HepG2 (cell line): Measurements from ENCODE around the gene EIF3J.
"Not testable (repeated sequence)": the region's sequence is repeated elsewhere in the genome, so short reads cannot be mapped to it uniquely, and the experiment has no call there.

Experiments
- ARNT ChIP-seq: fragments of 450-650 bp; IDR thresholded peaks from 2 replicates; pipeline ENCODE4 v1.6.1; 2017
- CTCF ChIP-seq: sonication (generic); formaldehyde crosslinking; IDR thresholded peaks from 2 replicates; pipeline ENCODE4 v1.5.0; 2020; ENCODE audit warnings: mild to moderate bottlenecking, missing genetic modification reagents, moderate library complexity
- E2F5 ChIP-seq: sonication (generic); formaldehyde crosslinking; conservative IDR thresholded peaks from 2 replicates; pipeline ENCODE4 v1.4.0; 2020; ENCODE audit warnings: missing genetic modification reagents
- EP300 ChIP-seq, 3 experiments: sonication (generic) in 1 of 3; formaldehyde crosslinking in 1 of 3; IDR thresholded peaks; 2 replicates each; pipeline versions ENCODE4 v1.5.1 to v1.6.1; 2011 to 2020; ENCODE audit warnings: low read depth in 2 of 3, low read length in 2 of 3, borderline replicate concordance in 1 of 3, improper control_type of control experiment in 1 of 3, mild to moderate bottlenecking in 1 of 3, missing genetic modification reagents in 1 of 3, moderate library complexity in 1 of 3
- MYC ChIP-seq: sonication (generic); formaldehyde crosslinking; IDR thresholded peaks from 2 replicates; pipeline ENCODE4 v1.9.0; 2021; ENCODE audit warnings: missing genetic modification reagents, borderline replicate concordance
- NCOA5 ChIP-seq: sonication (generic); formaldehyde crosslinking; IDR thresholded peaks from 2 replicates; pipeline ENCODE4 v1.4.0; 2020; ENCODE audit warnings: missing genetic modification reagents
- RFX5 ChIP-seq: IDR thresholded peaks from 2 replicates; pipeline ENCODE4 v1.6.1; 2011; ENCODE audit warnings: low read depth, low read length, improper control_type of control experiment
- SMAD3 ChIP-seq: sonication (generic); formaldehyde crosslinking; IDR thresholded peaks from 2 replicates; pipeline ENCODE4 v1.4.0; 2020; ENCODE audit warnings: missing genetic modification reagents
- YEATS2 ChIP-seq: sonication (generic); formaldehyde crosslinking; IDR thresholded peaks from 2 replicates; pipeline ENCODE4 v1.4.0; 2020; ENCODE audit warnings: missing genetic modification reagents, borderline replicate concordance

GRCh38 chr15:44549152-44549551 is 12.2 kb downstream of the EIF3J start:
- TF ChIP-seq SMAD3 (CRISPR knock-in tag); EP300 (IDR thresholded peaks at IDR 0.05; ENCODE audit: low read depth in 2 of 2, low read length in 2 of 2); EP300 (CRISPR knock-in tag; IDR thresholded peaks at IDR 0.05; ENCODE audit: borderline replicate concordance); CTCF (CRISPR knock-in tag); MYC (CRISPR knock-in tag); NCOA5; ARNT; E2F5 (CRISPR knock-in tag); RFX5; YEATS2 (CRISPR knock-in tag): not testable (repeated sequence)
